Heart left ventricle (tissue), 16 donors: ENCODE data around the gene RGS7. TPM values are rescaled to one million over a fixed set of nuclear protein-coding genes. Genes with fewer than 3 reads are reported as not detected.

Source experiments
- ATAC-seq, 4 donors: fragments of 200-7000 bp; cut with Tn5 transposase; one replicate each; pipeline ENCODE4 v1.9.1; 2020 to 2022; ENCODE audit warnings: moderate library complexity in 4 of 4, mild to moderate bottlenecking in 3 of 4, moderate number of reproducible peaks in 1 of 4
- DNase-seq, 5 donors: peaks; one replicate each; pipeline ENCODE4 v3.0.0-alpha.2; 2020
- H3K27ac ChIP-seq, 12 donors: fragments of 200-600 bp; sonication (generic) in 4 of 12; one replicate each; pipeline versions ENCODE4 v1.5.0 to v1.8.0; 2016 to 2022; ENCODE audit warnings: mild to moderate bottlenecking in 2 of 12
- H3K27me3 ChIP-seq, 9 donors: fragments of 200-600 bp; sonication (generic) in 2 of 9; one replicate each; pipeline versions ENCODE4 v1.5.1 to v1.8.0; 2016 to 2022; ENCODE audit warnings: mild to moderate bottlenecking in 3 of 9
- H3K36me3 ChIP-seq, 9 donors: fragments of 200-600 bp; sonication (generic) in 2 of 9; one replicate each; pipeline versions ENCODE4 v1.5.0 to v1.8.0; 2018 to 2022; ENCODE audit warnings: mild to moderate bottlenecking in 2 of 9
- H3K4me1 ChIP-seq, 12 donors: fragments of 200-600 bp; sonication (generic) in 4 of 12; one replicate each; pipeline versions ENCODE4 v1.5.0 to v1.8.0; 2016 to 2022; ENCODE audit warnings: mild to moderate bottlenecking in 3 of 12
- H3K4me3 ChIP-seq, 12 donors: fragments of 200-600 bp; sonication (generic) in 4 of 12; one replicate each; pipeline versions ENCODE4 v1.5.0 to v1.8.0; 2017 to 2022; ENCODE audit warnings: mild to moderate bottlenecking in 9 of 12, moderate library complexity in 4 of 12
- H3K9me3 ChIP-seq, 12 donors: fragments of 200-600 bp; sonication (generic) in 4 of 12; one replicate each; pipeline versions ENCODE4 v1.5.0 to v1.8.0; 2016 to 2022; ENCODE audit warnings: mild to moderate bottlenecking in 1 of 12
- CTCF ChIP-seq, 12 donors: fragments of 200-600 bp; sonication (generic) in 4 of 12; IDR thresholded peaks; one replicate each; pipeline versions ENCODE4 v1.5.0 to v1.8.0; 2018 to 2022; ENCODE audit warnings: antibody characterized with exemption in 12 of 12, mild to moderate bottlenecking in 5 of 12
- POLR2A ChIP-seq, 2 donors: fragments of 450-650 bp; IDR thresholded peaks; one replicate each; pipeline ENCODE4 v1.6.1; 2017; ENCODE audit warnings: antibody characterized with exemption in 2 of 2, mild to moderate bottlenecking in 2 of 2, moderate library complexity in 2 of 2
- WGBS, 4 donors: extraction: QIAGEN DNeasy Blood & Tissue Kit in 2 of 4; methylation state at CpG; one replicate each; pipeline versions ENCODE4 v1.1.5 to v1.1.7; 2013 to 2018; 5-methylcytosine and 5-hydroxymethylcytosine counted together
- intact Hi-C, 10 donors: fragments of 100-400 bp; cut with DNase I; formaldehyde crosslinking; loops; one replicate each; pipeline versions ENCODE4 v1.11.1 to v1.14.2; 2022
- polyA plus RNA-seq, 2 donors: library from polyadenylated mRNA; stranded (reverse); fragments of 200-250 nt; gene quantifications; one replicate each; pipeline ENCODE4 v1.2.3, GENCODE V29; 2013
- total RNA-seq, 9 donors: library from RNA; depleted of rRNA in 2 of 9; stranded (reverse); fragments of >200 nt in 2 of 9; fragmentation: NEBNext Ultra II Directional in 3 of 9; extraction: Animal tissue kit (Norgen Biotek cat#: 25700) in 3 of 9; gene quantifications; one replicate each; pipeline versions ENCODE4 v1.1.0 to v1.2.4, GENCODE V29; 2016 to 2023
- donor health status: ischemic (EF 13 %, LVEDD 7.1; RV severe dilation, severe dysfunction).
- donor health status: healthy with polysubstance abuse.
- donor health status: DM: no; HTN: yes; CAD: no.
- donor health status: DM: no; HTN: no; CAD: no.
- donor health status: ischemic (EF 25% LVEDD 6.9; RV normal size, moderate dysfunction).
- donor health status: ischemic (EF 25% LVEDD 5.7; RV mildly dilated, moderate dysfunction).
- donor health status: healthy.
- donor health status: DM: yes; HTN: yes; CAD: no.
- donor health status: ischemic (EF 35%, LVEDD 5.7; RV mildly dilated, moderate dysfunction).
- donor health status: nonischemic (EF 11% LVEDD 7.7; RV severe dilation, severe dysfunction).
- donor health status: DM: yes; HTN: yes; CAD: no.
- donor health status: PGD.
- donor health status: ischemic (EF 29% LVEDD 5.4; RV normal size, mild dysfunction).
- donor health status: nonischemic (EF 23%, LVEDD 6.1; RV moderate dilation, normal function).

RGS7 gene
- total and polyA plus RNA-seq, 11 donors: not detected

DNA sequence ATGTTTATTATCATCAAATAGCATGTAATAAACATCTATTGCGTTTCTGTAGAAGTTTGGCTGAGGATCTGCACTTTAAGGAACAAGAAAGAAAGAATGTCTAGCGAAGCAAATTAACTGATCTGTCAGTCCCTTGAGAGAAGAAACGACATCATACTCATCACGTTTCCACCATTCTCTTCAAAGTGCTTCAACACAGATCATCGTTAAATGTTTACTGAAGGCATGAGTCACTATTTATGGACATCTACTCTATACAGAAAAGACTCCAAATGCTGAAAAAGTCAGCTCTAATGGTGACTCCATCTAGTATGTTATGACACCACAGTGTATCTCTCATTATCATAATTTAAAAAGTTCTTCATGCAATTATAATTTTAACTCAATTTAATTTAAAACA, 369.1 kb downstream of the RGS7 start:
- Histone ChIP-seq H3K27me3 (no peaks in the 10 kb centered on the region), H3K36me3 (no peaks in the 10 kb centered on the region), H3K4me1 (no peaks in the 10 kb centered on the region), H3K27ac (no peak overlapping the region), H3K4me3 (no peak overlapping the region), H3K9me3 (peaks cover 0 to 7% (median 0%) of the 10 kb centered on the region in 12 donors)
- TF ChIP-seq POLR2A (IDR thresholded peaks at IDR 0.05): no peak
- no peak for TF ChIP-seq CTCF (IDR thresholded peaks at IDR 0.05)
- intact Hi-C loops: no loop called here
- WGBS, 4 donors: 60 to 68% (median 63%) methylated on average over 5 of the region's 5 CpGs
- DNase-seq (no peak), ATAC-seq (no peak)

- H3K27me3 ChIP-seq: no peaks in the 10 kb centered on the region
- TF ChIP-seq POLR2A (IDR thresholded peaks at IDR 0.05) (no peak), CTCF (IDR thresholded peaks at IDR 0.05) (no peak)
- intact Hi-C loops: no loop called here
Measured at GRCh38 chr1:240985081-240985480, 371.9 kb downstream of the RGS7 start.

DNA sequence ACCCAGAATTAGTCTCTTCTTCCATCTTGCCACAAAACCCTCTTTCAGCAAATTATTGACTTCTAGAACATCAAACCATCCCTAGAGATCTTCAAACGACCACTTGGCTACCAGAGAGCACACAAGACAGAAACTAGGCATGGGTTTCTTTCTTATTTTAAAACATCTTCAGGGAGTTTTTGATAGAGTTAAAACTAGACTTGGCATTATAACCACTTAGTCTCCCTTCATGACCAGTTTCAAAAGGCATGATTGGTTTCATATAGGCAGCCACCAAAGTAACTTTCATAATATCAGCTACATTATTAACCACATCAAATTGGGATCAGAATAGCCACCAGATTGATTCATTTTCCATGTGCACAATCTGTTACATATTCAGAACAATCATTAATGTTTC, 376.7 kb downstream of the RGS7 start:
- 41 to 57% (median 47%) methylated on average over 1 of the region's 1 CpG for WGBS, 4 donors
- intact Hi-C loops: no loop called here
- no peak for TF ChIP-seq POLR2A (IDR thresholded peaks at IDR 0.05)
- no peak for TF ChIP-seq CTCF (IDR thresholded peaks at IDR 0.05)
- Histone ChIP-seq H3K27me3 (no peaks in the 10 kb centered on the region), H3K36me3 (no peaks in the 10 kb centered on the region), H3K9me3 (peaks cover 0 to 4% (median 0%) of the 10 kb centered on the region in 12 donors), H3K4me3 (no peak overlapping the region), H3K4me1 (no peaks in the 10 kb centered on the region), H3K27ac (no peak overlapping the region)
- DNase-seq (no peak), ATAC-seq (no peak)

More at GRCh38 chr1:240985081-240985480, 371.9 kb downstream of the RGS7 start:
- no peak for ATAC-seq
- H3K27ac ChIP-seq: no peak overlapping the region
- H3K4me3 ChIP-seq: no peak overlapping the region
- no peaks in the 10 kb centered on the region for H3K4me1 ChIP-seq
- H3K36me3 ChIP-seq: no peaks in the 10 kb centered on the region
- no peaks in the 10 kb centered on the region for H3K9me3 ChIP-seq
- DNase-seq: no peak
- WGBS, 4 donors: 74 to 87% (median 81%) methylated on average over 5 of the region's 5 CpGs

DNA sequence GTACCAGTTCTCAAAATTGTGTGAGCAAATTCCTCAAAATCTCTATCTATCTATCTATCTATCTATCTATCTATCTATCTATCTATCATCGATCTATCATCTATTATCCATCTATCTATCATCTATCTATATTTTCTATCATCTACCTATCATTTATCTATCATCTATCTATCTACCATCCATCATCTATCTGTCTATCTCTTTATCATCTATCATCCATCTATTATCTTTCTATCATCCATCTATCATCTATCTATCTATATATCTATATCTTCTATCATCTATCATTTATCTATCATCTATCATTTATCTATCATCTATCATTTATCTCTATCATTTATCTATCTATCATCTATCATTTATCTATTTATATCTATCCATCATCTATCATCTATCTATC, 380.3 kb downstream of the RGS7 start:
- Histone ChIP-seq H3K27me3 (no peaks in the 10 kb centered on the region), H3K36me3 (no peaks in the 10 kb centered on the region), H3K27ac (no peak overlapping the region), H3K4me3 (no peak overlapping the region), H3K4me1 (no peaks in the 10 kb centered on the region), H3K9me3 (peaks cover 0 to 4% (median 0%) of the 10 kb centered on the region in 12 donors)
- intact Hi-C loops: no loop called here
- no peak for ATAC-seq
- TF ChIP-seq CTCF (IDR thresholded peaks at IDR 0.05): no peak
- no peak for TF ChIP-seq POLR2A (IDR thresholded peaks at IDR 0.05)
- no peak for DNase-seq
- 73 to 86% (median 79%) methylated on average over 1 of the region's 1 CpG for WGBS, 4 donors
